Stimulated activated CD4-positive, alpha-beta T cell treated with anti-CD3 and anti-CD28 coated beads, Interleukin-4, amount 100 ng/mL, for 48 hours (primary cell): Measurements from ENCODE around the gene DUSP28.
A peak's percentile ranks its signal among the peaks of the same experiment; 100 is the strongest.

Source experiments
- DNase-seq, 2 donors: peaks; one replicate each; pipeline ENCODE4 v3.0.0-alpha.2; 2020; ENCODE audit warnings: low read depth in 2 of 2

The DUSP28 gene

GRCh38 chr2:240585681-240586197 is 25.6 kb downstream of the DUSP28 start:
- no peak for DNase-seq

- DNase-seq: peak; percentile 93 to 96
Observed at GRCh38 chr2:240586198-240586918, 26.2 kb downstream of the DUSP28 start, which contains the start of gene CAPN10. CAPN10 (plus strand) TSS chr2:240586734; CDS start chr2:240586912, 178 bp downstream.

- peak in 1 of 2 donors; percentile 36 for DNase-seq
Observed at GRCh38 chr2:240586919-240587800, 27.0 kb downstream of the DUSP28 start.

- DNase-seq: no peak
Observed at GRCh38 chr2:240588006-240588655, 28.0 kb downstream of the DUSP28 start.

GRCh38 chr2:240588669-240589068 is 28.5 kb downstream of the DUSP28 start:
- no peak for DNase-seq

- no peak for DNase-seq
Observed at GRCh38 chr2:240589375-240589774, 29.2 kb downstream of the DUSP28 start.

GRCh38 chr2:240589850-240590525 is 29.8 kb downstream of the DUSP28 start:
- no peak for DNase-seq

- DNase-seq: no peak
Observed at GRCh38 chr2:240590681-240591111, 30.5 kb downstream of the DUSP28 start.

GRCh38 chr2:240591226-240591625 is 31.1 kb downstream of the DUSP28 start:
- DNase-seq: no peak

- no peak for DNase-seq
Observed at GRCh38 chr2:240591784-240592183, 31.6 kb downstream of the DUSP28 start.

- no peak for DNase-seq
Observed at GRCh38 chr2:240593026-240593702, 33.0 kb downstream of the DUSP28 start.

GRCh38 chr2:240593703-240594451 is 33.7 kb downstream of the DUSP28 start:
- DNase-seq: no peak

- no peak for DNase-seq
Observed at GRCh38 chr2:240594511-240595380, 34.6 kb downstream of the DUSP28 start.

GRCh38 chr2:240595381-240596079 is 35.4 kb downstream of the DUSP28 start:
- DNase-seq: peak; percentile 9 to 45

GRCh38 chr2:240596080-240596460 is 35.9 kb downstream of the DUSP28 start:
- no peak for DNase-seq

GRCh38 chr2:240596491-240596931 is 36.4 kb downstream of the DUSP28 start:
- no peak for DNase-seq

GRCh38 chr2:240597054-240597418 is 36.9 kb downstream of the DUSP28 start:
- no peak for DNase-seq

GRCh38 chr2:240597419-240598181 is 37.4 kb downstream of the DUSP28 start:
- DNase-seq: no peak
